NT2/D1 (cell line): ENCODE data around the gene TXNL4B.

Experiments
- SUZ12 ChIP-seq: IDR thresholded peaks from 2 replicates; pipeline ENCODE4 v1.6.1; 2011; ENCODE audit not compliant: insufficient read length, insufficient read depth; ENCODE audit errors: extremely low read depth
- YY1 ChIP-seq: IDR thresholded peaks from 2 replicates; pipeline ENCODE4 v1.6.1; 2011; ENCODE audit not compliant: insufficient read length, insufficient read depth
- ZNF274 ChIP-seq: IDR thresholded peaks from 2 replicates; pipeline ENCODE4 v1.6.1; 2011; ENCODE audit warnings: mild to moderate bottlenecking, low read depth, low read length

DNA sequence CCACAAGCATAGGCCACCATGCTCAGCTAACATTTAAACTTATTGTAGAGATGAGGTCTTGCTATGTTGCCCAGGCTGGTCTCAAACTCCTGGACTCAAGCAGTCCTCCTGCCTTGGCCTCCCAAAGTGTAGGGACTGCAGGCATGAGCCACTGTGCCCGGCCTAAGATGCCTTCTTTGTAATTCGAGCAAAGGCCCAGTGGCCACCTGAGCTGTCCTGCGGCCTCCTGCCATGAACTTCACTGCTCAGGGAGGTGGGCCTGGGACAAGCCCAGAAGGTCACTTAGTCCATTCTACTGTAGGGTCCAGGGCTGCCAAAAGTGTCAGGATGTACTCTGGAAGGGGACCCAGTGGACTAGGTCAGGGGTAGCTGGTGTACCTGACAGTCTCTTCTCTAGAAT is 30.7 kb upstream of the TXNL4B start:
- TF ChIP-seq YY1: no peak
- TF ChIP-seq ZNF274: no peak
- no peak for TF ChIP-seq SUZ12
